ENCODE results near the gene HCRTR1.

HCRTR1 gene

DNA sequence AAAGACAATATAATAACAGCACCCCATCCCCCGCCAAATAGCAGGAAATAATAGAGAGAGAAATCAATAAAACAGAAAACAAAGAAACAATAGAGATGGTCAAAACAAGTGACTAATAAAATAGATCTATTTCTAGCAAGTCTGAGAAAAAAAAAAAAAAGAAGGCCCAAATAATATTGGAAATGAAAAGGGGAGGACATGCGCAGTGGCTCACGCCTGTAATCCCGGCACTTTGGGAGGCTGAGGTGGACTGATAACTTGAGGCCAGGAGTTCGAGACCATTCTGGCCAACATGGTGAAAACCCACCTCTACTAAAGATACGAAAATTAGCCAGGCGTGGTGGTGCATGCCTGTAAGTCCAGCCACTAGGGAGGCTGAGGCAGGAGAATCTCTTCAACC is 18.5 kb upstream of the HCRTR1 start:
- DNase-seq, result no peak

DNA sequence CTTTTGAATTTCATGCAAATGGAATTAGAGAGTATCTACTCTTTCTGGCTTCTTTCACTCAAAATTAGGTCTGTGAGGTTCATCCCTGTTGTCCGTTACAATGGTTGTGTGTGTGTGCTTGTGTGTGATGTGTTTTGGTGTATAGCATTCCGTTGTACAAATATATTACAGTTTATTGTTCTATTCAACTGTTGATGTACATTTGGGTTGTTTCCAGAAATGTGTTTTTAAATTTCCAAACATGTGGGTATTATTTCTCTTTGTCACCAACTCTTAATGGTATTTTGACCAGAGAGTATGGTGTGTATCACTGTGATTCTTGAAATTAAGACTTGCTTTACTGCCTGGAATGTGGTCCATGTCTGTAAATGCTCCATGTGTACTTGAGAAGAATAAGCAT is 16.8 kb upstream of the HCRTR1 start:
- DNase-seq, result no peak

DNA sequence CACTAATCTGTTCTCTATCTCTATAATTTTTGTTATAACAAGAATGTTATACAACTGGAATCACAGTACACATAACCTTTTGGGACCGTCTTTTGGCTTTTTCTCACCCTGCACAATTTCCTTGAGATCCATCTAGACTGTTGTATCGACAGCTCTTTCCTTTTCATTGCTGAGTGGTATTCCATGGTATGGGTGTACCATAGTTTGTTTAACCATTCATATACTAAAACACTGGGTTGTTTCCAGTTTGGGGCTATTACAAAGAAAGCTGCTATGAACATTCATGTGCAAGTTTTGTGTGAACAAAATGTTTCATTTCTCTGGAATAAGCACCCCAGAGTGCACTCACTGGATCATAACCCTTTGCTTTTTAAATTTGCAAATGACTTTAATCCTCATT is 15.4 kb upstream of the HCRTR1 start:
- DNase-seq, result no peak

DNA sequence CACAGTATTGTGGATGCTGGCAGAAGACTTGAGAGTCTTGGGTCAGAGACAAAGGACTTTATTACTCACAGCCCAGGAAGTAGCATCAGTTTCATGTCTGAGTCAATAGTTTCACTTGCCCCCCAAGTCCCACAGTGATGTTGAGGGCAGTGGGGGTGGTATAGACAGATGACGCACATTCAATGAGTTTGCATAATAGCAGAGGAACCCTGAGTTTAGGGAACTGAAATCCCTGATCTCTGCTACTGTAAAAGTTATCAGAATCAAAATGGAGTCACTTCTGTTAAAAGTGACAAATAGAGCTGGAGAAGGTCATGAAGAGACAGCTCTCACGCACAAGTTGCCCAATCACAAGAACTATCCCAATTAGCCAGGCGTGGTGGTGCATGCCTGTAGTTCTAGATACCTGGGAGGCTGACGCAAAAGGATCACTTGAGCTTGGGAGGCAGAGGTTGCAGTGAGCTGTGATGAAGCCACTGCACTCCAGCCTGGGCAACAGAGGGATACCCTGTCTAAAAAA is 11.5 kb upstream of the HCRTR1 start:
- no peak for DNase-seq

DNA sequence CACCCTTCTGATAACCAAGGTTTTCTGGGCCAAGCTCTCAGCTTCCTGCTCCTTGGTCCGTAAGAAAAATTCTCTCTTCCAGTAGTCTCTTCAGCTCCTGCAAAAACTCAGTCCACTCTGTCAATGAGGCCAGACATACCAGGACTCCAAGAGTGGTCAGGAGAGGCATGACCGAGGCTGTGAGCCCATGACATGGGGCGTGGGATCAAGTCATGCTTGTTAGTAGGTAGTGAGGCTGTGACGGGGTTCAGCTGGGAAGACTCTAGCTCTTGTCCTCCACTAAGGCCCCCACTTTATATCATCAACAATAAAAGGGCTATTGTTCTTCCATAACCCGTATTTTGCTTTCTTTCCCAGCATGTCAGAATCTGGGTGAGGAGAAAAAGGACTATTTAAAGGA is 10.1 kb upstream of the HCRTR1 start:
- DNase-seq, result no peak

DNA sequence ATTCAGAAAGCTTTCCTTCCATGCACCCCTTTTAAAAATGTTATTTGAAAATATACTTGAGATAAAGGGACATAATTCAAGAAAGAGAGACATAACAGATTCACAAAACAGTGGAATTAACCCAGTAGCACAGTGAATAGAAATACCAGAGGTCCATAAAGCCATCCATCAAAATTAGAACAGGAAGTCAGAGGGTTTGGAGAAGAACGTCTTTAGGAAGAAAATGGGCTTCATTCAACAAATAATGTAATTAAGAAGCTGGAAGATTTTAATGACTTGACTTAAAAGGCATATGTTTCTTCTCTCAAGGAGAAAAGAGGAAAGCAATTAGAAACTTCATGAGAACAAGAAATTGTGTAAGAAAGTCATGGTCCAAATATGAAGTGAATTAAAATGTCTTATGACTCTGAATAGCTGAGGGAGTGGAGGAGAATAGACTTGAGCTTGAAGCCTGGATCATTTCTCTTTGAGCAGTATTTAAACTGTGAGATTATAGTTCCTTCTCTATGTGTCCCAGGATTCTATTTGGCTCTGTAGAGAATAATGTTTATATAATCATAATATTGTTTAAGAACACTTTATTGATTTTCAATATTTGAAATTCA is 7.9 kb upstream of the HCRTR1 start:
- no peak for DNase-seq

DNA sequence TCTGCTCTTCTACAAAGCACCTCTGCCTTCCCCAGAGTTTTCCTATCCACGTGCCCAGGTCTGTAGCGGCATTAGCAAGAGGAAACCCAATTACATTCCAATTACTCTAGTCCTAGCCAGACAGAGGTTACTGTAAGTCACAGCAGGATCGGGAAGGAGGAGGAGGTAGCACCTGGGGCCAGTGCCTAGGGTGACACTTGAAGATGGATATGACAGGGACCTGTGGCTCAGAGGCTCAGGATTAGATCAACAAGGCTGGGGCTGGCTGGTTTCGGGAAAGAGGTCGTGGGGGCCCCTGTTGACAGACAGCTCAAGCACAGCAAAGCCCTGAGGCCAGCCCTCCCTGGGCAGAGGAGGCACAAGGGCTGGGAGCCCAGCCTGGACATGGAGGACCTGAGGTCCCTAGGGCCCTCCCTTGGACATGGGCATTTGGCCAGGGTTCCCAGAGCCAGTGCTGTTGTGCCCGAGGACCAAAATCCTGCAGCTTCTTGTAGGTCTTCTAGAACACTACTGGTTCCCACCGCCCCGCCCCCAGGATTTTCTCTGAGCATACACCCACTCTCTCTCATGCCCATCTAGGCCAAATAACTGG is 3.0 kb upstream of the HCRTR1 start:
- DNase-seq, result no peak

DNA sequence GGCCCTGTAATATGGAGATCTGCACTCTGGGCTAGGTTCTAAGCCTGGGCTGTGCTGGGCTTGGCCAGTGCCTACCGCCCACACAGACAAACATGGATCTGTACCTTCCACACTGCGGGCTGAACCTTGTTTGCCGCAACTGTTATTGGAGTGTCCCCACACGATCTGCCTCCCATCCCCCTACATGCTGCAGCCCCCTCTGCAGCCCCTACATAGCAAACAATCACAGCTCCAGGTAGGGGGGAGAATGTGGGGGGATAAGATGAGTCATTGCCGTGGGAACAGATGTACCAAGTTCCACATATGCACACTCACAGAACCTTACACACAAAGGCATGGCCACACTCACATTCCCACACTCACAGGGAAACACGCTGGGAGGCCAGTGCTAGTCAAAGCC is 2.1 kb upstream of the HCRTR1 start:
- no peak for DNase-seq

DNA sequence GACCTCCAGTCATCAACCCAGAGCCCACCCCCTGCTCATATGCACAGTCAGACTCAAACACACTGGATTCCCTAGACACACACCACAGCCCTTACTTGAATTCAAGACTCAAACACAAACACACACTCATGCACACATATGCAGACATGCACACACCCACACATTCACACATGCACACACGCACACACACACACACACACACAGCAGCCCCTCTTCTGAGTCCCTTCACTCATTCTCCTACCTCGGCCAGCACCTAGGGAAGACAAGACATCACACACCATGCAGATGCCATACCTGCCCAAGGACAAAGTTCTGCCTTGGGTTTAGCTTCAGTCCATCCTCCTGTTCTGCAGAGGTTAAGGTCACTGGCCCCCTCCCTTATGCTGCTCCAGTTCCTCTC is 1.6 kb upstream of the HCRTR1 start:
- no peak for DNase-seq

DNA sequence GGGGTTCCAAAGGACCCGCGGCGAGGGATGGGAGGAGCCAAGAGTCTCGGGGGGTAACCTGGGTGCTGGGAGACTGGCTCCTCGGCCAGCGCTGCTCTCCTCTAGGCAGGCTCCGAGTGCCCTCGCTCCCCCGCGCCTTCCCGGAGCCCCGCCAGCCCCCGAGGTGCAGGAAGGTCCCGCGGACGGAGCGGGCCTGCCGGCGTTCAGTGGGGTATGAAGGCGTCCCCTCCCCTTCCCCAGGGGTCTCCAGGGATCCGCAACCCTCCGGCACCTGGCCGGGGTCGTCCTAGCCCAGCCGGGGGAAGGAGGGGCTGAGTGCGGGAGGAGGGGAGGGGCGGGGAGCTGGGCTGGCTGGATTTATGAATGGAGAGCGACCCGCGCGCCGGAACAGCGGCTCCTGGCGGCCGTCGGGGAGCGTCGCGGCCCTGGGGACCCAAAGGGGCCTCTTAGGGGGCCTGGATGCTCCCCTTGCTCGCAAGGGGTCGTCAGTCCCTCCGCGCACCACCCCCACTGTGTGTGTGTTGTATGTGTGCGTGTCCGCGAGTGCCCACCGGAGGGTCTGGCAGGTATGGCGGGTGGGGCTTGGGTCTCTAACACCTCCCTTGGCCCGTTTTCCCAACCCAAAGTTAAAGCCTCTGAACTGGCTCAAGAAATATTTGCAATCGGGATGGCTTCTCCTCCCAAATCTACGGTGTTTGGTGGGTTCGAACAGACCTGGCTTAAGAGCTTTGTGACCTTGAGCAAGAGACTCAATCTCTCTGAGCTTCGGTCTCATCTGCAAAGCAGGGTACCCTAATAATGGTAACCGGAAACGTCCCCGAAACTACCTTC is 642 bp downstream of the HCRTR1 start:
- DNase-seq, result peak; percentile 77

DNA sequence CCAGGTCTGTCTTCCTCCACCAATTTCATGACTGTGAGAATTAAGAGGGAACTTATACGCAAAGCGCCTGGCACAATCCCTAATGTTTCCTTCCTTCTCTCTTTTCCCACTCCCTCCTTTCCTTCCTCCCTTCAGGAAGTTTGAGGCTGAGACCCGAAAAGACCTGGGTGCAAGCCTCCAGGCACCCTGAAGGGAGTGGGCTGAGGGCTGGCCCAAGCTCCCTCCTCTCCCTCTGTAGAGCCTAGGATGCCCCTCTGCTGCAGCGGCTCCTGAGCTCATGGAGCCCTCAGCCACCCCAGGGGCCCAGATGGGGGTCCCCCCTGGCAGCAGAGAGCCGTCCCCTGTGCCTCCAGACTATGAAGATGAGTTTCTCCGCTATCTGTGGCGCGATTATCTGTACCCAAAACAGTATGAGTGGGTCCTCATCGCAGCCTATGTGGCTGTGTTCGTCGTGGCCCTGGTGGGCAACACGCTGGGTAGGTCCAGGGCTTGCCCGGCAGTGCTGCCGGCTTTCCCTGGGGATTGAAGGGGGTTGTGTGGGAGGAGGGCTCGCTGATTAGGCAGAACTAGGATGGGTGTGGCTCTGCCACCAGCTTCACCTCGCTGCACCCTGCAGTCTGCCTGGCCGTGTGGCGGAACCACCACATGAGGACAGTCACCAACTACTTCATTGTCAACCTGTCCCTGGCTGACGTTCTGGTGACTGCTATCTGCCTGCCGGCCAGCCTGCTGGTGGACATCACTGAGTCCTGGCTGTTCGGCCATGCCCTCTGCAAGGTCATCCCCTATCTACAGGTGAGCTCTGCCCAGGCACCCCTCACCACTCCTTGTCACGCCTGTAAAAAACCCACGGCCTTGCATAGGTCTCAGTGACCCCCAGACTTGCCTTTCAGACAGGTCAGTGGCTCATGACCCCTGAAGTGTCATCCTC is 1.7 kb downstream of the HCRTR1 start:
- DNase-seq, result no peak

DNA sequence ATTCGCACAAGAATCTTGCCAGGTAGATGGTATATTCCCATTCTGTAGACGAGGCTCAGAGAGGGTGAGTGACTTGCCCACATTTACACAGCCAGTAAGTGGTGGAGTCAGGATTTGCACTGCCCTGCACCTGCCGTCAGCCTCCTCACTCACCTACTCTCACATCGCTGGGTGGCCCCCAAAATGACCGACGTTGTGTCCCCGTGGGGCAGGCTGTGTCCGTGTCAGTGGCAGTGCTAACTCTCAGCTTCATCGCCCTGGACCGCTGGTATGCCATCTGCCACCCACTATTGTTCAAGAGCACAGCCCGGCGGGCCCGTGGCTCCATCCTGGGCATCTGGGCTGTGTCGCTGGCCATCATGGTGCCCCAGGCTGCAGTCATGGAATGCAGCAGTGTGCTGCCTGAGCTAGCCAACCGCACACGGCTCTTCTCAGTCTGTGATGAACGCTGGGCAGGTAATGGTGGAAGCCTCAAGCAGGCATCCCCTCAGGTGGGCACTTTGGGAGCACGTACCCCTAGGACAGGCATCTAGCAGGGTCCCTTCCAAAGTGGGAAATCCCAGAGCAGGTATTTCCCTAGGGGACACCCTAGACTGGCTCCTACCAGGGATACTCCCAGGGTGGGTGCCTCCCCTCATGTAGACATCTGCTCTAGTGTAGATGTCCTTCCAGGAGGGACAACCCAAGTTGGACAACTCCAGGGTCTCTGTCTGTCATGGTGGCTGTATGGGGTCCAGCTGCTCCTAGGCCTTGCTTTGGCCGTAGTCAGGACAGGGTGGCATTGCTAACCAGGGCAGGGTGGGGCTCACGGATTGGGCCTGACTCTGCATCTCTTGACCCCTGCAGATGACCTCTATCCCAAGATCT is 3.4 kb downstream of the HCRTR1 start:
- DNase-seq, result no peak

DNA sequence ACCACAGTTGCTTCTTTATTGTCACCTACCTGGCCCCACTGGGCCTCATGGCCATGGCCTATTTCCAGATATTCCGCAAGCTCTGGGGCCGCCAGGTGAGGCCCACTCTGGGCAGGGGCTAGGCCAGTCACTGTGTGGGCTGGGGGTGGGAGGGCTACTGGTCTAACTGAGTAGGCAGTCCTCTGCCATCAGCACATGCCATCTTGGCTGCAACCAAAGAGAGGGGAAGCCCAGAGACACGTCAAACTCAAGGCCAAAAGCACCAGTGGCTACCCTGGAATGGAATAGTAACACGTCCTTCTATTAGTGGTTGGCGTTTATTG is 4.0 kb downstream of the HCRTR1 start:
- DNase-seq, result no peak

DNA sequence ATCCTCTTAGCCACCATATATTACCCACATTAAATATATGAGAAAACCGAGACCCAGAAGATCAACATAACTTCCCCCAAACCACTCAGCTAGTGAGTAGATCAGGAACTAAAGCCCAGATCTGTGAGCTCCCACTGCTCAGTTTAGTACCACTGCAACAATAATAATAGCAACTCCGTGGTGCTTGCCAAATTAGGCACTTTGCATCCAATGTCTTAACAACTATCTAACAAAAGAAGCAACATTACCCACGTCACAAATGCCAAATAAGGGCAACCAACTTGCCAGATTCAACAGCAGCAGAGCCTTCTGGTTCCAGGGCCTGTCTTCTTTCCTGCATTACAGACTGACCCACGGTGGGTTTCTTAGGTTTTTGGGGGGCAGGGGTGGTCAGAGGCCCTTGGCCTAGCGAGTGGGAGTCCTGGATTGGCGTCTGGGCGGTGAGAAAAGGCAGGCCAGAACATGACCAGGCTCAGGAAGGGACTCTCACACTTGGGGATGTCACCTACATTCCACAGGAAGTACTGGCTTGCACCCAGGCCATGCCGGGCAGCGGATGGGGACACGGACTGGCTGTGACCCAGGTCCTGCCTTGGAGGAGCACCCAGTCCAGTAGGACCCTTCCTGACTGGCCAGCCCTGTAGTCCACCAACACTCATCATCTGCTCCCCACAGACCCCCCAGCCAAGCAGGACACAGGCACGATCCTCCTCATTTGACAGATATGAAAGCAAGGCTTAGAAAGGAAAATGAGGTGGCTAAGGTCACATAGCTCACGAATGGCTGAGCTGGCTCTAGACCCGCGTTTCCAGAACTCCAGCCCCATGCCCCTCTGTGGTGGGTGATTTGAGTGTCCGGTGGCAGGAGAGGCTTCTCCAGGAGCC is 4.6 kb downstream of the HCRTR1 start:
- no peak for DNase-seq

DNA sequence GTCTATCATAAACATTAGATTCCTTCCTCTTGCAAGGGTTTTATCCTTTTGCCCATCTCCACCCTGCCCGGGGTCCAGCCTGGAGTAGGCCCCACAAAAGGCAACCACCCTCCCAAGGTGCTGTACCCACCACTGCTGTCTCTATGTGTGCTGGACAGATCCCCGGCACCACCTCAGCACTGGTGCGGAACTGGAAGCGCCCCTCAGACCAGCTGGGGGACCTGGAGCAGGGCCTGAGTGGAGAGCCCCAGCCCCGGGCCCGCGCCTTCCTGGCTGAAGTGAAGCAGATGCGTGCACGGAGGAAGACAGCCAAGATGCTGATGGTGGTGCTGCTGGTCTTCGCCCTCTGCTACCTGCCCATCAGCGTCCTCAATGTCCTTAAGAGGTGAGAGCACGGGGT is 5.9 kb downstream of the HCRTR1 start:
- DNase-seq, result no peak

DNA sequence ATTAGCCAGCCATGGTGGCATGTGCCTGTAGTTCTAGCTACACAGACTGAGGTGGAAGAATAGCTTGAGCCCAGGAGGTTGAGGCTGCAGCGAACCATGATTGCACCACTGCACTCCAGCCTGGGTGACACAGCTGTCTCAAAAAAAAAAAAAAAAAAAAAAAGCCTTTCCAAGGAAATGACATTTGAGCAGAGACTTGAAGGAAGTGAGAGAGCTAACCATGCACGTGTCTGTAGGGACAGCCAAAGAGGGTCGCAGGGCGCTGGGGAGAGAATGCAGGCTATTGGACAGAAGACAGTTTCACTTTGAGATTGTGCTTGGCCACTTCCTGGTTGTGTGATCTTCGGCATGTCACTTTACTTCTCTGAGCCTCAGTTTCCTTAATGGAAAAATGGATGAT is 6.8 kb downstream of the HCRTR1 start:
- DNase-seq, result no peak

DNA sequence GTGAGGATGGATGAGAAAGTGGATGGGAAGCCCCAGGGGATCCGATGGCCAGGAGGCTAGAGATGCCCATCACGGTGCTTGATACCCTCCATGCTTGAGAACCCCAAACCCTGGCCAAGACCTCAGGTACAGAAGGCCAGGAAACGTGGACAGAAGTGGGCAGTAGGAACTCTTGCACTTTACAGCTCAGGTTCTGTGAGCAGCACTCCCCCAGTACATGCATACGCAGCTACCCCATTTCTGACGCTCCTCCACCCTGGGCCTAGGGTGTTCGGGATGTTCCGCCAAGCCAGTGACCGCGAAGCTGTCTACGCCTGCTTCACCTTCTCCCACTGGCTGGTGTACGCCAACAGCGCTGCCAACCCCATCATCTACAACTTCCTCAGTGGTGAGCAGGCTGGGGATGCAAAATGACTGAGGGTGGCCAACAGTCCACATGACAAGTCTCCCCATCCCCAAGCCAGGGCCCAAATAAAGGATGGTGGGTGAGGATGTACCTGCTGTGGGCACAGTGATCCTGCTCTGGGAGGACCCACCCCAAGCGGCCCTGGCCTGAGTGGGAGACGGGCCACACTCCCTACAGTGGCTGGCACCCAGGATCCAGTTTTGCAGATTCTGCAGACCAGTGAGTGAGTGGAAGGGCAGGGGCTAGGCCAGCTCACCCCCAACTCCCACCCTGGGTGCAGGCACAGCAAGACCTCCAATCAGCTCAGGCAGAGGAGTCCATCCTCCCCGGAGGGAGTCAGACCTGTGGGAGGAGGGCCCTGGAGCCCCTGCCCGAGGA is 7.4 kb downstream of the HCRTR1 start:
- DNase-seq, result no peak

DNA sequence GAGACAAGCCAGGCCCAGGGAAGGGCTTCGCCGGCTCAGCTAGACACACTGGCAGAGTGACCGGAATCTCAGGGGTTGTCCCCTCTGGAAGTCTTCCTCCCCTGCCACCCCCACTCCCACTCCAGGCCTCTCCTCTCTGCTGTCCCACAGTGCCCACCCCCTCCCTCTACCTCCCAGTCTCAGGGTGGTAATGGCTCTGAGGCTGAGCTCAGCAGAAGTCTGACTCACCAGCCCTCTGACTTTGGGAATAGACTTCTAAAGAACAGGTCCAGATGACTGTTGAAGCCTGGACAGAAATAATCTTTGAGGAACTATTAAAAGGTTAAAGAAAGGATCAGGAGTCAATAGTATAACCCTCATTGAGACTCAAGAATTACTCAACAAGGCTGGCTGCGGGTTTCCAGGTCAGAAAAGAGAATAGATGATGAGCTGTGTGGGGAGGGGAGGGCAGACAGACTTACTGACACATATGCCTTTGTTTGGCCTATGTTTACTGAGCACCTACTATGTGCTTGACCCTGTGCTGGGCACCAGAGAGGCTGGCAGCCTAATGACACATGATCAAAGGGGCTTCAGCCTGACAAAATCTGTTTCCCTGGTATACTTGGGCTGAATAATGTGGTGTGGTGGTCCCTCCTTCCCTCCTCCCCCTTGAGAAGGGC is 8.2 kb downstream of the HCRTR1 start:
- DNase-seq, result no peak
